Activated CD8-positive, alpha-beta T cell treated with anti-CD3 and anti-CD28 coated beads for 36 hours (primary cell): Measurements from ENCODE around the gene PRRC2B. TPM values are rescaled to one million over a fixed set of nuclear protein-coding genes. Genes with fewer than 3 reads are reported as not detected.

Source experiments
- ATAC-seq: fragments of 200-7000 bp; cut with Tn5 transposase; one replicate; pipeline ENCODE4 v1.10.0; 2021; ENCODE audit warnings: mild to moderate bottlenecking, moderate library complexity
- CTCF ChIA-PET: fragments of 350-600 bp; sonication (Branson Sonifier 250); formaldehyde crosslinking; loops from one replicate; lab custom pipeline; 2021; ENCODE audit warnings: antibody characterized with exemption; lab: Charles Lee
- POLR2A ChIA-PET: fragments of 350-600 bp; sonication (Branson Sonifier 250); formaldehyde crosslinking; loops from one replicate; lab custom pipeline; 2021; ENCODE audit warnings: antibody characterized with exemption; lab: Charles Lee
- DNase-seq: peaks from one replicate; pipeline ENCODE4 v3.0.0-alpha.2; 2020
- H3K27ac Mint-ChIP-seq: one replicate; pipeline ENCODE4 v1.8.0; 2021; ENCODE audit warnings: mild to moderate bottlenecking, mixed read lengths
- H3K27me3 Mint-ChIP-seq: one replicate; pipeline ENCODE4 v1.8.0; 2021; ENCODE audit warnings: mixed read lengths
- H3K36me3 Mint-ChIP-seq: one replicate; pipeline ENCODE4 v1.8.0; 2021; ENCODE audit warnings: low read depth, mixed read lengths
- H3K4me1 Mint-ChIP-seq: one replicate; pipeline ENCODE4 v1.8.0; 2021; ENCODE audit warnings: low read depth, mixed read lengths
- H3K4me3 Mint-ChIP-seq: one replicate; pipeline ENCODE4 v1.8.0; 2021; ENCODE audit warnings: mild to moderate bottlenecking, moderate library complexity, mixed read lengths
- H3K9me3 Mint-ChIP-seq: one replicate; pipeline ENCODE4 v1.8.0; 2021; ENCODE audit warnings: mixed read lengths
- intact Hi-C: fragments of 100-400 bp; cut with micrococcal nuclease; formaldehyde crosslinking; loops from one replicate; pipeline ENCODE4 v1.10.0; 2022
- total RNA-seq, 2 experiments: library from RNA; stranded (reverse); gene quantifications; one replicate each; pipeline ENCODE4 v1.2.3, GENCODE V29; 2021
- TF ChIP-seq, protein P1 (sequence below): fragments of 200-600 bp; IDR thresholded peaks from one replicate; pipeline ENCODE4 v1.8.0; 2022; ENCODE audit warnings: antibody characterized with exemption, mild to moderate bottlenecking

PRRC2B gene
- total RNA-seq, 2 experiments from 2014 or later, result 134 to 141 TPM

DNA sequence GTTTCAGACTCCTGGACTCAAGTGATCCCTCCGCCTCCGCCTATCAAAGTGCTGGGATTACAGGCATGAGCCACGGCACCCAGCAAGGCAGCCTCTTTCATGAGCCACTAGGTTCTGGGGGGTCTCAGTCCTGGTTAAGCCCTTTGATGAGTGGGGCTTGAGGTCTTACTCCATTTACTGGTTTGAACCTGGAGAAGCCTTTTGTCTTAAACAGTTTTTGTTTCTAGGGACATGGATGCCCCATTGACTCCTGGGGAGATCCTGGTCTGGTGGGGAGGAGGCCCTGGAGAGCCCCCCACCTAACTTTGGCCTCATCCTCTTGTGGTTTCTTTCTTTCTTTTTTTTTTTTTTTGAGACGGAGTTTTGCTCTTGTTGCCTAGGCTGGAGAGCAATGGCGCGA, 6.7 kb downstream of the PRRC2B start:
- no peak overlapping the region for H3K4me3 Mint-ChIP-seq
- no peak for DNase-seq
- intact Hi-C loops, result no loop called here
- no peak for ATAC-seq
- ChIA-PET POLR2A (interaction anchor here (1.5 kb wide), 1 partner anchor 26 kb away, joined by 4 read pairs; no protein-coding TSS in a partner anchor), CTCF (no interaction called here)
- H3K27ac Mint-ChIP-seq, result peak overlapping the region; percentile 51
- TF ChIP-seq, protein P1, sequence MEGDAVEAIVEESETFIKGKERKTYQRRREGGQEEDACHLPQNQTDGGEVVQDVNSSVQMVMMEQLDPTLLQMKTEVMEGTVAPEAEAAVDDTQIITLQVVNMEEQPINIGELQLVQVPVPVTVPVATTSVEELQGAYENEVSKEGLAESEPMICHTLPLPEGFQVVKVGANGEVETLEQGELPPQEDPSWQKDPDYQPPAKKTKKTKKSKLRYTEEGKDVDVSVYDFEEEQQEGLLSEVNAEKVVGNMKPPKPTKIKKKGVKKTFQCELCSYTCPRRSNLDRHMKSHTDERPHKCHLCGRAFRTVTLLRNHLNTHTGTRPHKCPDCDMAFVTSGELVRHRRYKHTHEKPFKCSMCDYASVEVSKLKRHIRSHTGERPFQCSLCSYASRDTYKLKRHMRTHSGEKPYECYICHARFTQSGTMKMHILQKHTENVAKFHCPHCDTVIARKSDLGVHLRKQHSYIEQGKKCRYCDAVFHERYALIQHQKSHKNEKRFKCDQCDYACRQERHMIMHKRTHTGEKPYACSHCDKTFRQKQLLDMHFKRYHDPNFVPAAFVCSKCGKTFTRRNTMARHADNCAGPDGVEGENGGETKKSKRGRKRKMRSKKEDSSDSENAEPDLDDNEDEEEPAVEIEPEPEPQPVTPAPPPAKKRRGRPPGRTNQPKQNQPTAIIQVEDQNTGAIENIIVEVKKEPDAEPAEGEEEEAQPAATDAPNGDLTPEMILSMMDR, result no peak
- H3K27me3 Mint-ChIP-seq, result no peaks in the 10 kb centered on the region
- H3K4me1 Mint-ChIP-seq, result peaks cover 84% of the 10 kb centered on the region
- peaks cover 36% of the 10 kb centered on the region for H3K36me3 Mint-ChIP-seq
- H3K9me3 Mint-ChIP-seq, result no peaks in the 10 kb centered on the region

DNA sequence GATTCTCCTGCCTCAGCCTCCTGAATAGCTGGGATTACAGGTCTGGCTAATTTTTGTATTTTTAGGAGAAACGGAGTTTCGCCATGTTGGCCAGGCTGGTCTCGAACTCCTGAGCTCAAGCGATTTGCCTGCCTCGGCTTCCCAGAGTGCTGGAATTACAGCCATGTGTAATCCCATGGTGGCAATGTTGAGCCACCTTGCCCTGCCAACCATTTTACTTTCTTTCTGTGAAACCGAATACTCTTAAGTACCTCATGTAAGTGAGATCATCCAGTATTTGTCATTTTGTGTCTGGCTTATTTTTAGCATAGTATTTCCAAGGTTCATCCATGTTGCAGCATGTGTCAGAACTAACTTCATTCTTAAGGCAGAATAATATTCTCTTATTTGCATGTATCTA, 8.2 kb downstream of the PRRC2B start:
- no peak for DNase-seq
- intact Hi-C loops, result no loop called here
- CTCF ChIA-PET, result interaction anchor here (2.5 kb wide), 1 partner anchor 52 kb away, joined by 7 read pairs; no protein-coding TSS in a partner anchor

DNA sequence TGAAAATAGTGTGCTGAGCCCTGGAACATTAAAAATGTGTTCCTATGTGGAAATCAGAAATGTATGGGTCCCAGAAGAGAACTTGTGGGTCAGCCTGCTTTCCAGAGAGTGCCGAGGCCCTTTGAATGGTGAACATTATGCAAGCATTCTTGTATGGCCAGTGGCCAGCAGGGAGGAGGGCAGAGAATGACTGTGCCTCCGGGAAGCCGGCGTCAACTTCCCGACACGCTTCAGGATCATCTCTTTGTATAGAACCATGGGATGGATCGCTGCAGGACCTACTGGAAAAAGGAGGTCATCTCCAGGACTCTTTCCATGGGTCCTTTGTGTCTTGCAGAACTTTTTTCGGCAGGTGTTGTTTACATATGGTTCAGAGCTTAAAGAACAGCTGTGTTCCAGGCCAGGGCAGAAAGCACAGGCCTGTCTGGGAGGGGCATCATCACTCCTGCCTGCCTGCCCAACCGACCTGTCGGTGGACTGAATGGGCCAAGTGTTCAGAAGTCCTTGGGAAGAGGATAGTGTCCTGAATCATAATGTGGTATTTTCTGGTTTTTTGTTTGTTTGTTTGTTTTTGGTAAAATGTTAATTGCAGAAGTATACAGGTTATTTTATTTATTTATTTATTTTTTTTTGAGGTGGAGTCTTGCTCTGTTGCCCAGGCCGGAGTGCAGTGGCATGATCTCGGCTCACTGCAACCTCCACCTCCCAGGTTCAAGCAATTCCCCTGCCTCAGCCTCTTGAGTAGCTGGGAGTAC, 9.0 kb downstream of the PRRC2B start:
- ATAC-seq, result no peak
- no peak for DNase-seq
- ChIA-PET POLR2A (interaction anchor here (1.0 to 1.5 kb wide), 3 partner anchors 10 to 36 kb away, joined by 3 to 4 read pairs (median 3); no protein-coding TSS in a partner anchor), CTCF (interaction anchor here (1.2 to 2.5 kb wide), 2 partner anchors 53 to 75 kb away, joined by 3 to 7 read pairs; no protein-coding TSS in a partner anchor)
- intact Hi-C loops, result no loop called here
- Mint-ChIP-seq H3K9me3 (no peaks in the 10 kb centered on the region), H3K27me3 (no peaks in the 10 kb centered on the region), H3K27ac (peak overlapping the region; percentile 47), H3K4me3 (no peak overlapping the region), H3K4me1 (peaks cover 85% of the 10 kb centered on the region), H3K36me3 (peaks cover 28% of the 10 kb centered on the region)
- TF ChIP-seq, protein P1, result no peak

More for the DNA sequence above, 8.2 kb downstream of the PRRC2B start:
- ATAC-seq, result no peak
- Mint-ChIP-seq H3K9me3 (no peaks in the 10 kb centered on the region), H3K4me3 (peak overlapping the region; percentile 28), H3K27me3 (no peaks in the 10 kb centered on the region), H3K36me3 (peaks cover 32% of the 10 kb centered on the region), H3K27ac (peak overlapping the region; percentile 47), H3K4me1 (peaks cover 85% of the 10 kb centered on the region)
- TF ChIP-seq, protein P1, result no peak
- POLR2A ChIA-PET, result interaction anchor here (0.6 to 1.5 kb wide), 4 partner anchors 10 to 294 kb away, joined by 3 to 4 read pairs (median 4); partner anchors contain the start of gene UCK1

DNA sequence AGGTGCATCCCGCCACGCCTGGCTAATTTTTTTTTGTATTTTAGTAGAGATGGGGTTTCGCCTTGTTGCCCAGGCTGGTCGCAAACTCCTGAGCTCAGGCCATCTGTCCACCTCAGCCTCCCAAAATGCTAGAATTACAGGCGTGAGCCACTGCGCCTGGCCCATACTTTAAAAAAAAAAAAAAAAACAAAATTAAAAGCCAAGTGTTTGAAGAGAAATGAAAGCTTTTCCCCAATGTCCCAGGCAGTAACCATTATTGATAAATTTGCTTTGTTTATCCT, 9.5 kb downstream of the PRRC2B start:
- Mint-ChIP-seq H3K36me3 (peaks cover 28% of the 10 kb centered on the region), H3K27me3 (no peaks in the 10 kb centered on the region), H3K4me1 (peaks cover 85% of the 10 kb centered on the region), H3K9me3 (no peaks in the 10 kb centered on the region), H3K4me3 (no peak overlapping the region), H3K27ac (no peak overlapping the region)
- TF ChIP-seq, protein P1, result no peak
- intact Hi-C loops, result no loop called here
- DNase-seq (no peak), ATAC-seq (no peak)
- ChIA-PET CTCF (interaction anchor here (1.2 to 2.5 kb wide), 2 partner anchors 53 to 74 kb away, joined by 3 to 7 read pairs; no protein-coding TSS in a partner anchor), POLR2A (interaction anchor here (1.0 kb wide), 1 partner anchor 36 kb away, joined by 3 read pairs; no protein-coding TSS in a partner anchor)

DNA sequence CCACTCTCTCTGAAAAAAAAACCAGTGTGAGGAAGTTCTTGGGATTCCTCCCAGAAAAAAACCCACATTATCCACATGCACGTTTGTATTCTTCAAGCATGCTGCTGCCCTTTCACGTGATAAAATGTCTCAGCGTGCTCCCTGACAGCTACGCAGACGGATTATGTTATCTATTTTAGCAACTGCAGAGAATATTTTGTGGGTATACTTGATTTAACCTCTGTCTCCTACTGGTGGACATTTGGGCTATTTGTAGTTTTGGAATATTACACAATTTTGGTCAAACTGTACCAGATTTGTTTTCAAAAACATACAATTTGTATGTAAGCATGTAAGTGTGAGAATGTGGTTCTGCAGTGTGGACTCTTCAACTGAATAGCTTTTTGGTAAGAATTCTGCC, 10.7 kb downstream of the PRRC2B start:
- Mint-ChIP-seq H3K27ac (peak overlapping the region; percentile 58), H3K4me1 (peaks cover 90% of the 10 kb centered on the region), H3K36me3 (peaks cover 28% of the 10 kb centered on the region), H3K4me3 (peak overlapping the region; percentile 60), H3K9me3 (no peaks in the 10 kb centered on the region), H3K27me3 (no peaks in the 10 kb centered on the region)
- POLR2A ChIA-PET, result interaction anchor here (1.1 to 5.9 kb wide), 4 partner anchors 7 to 32 kb away, joined by 3 to 59 read pairs (median 22); no protein-coding TSS in a partner anchor
- no peak for DNase-seq
- no peak for ATAC-seq
- CTCF ChIA-PET, result interaction anchor here (0.8 to 4.4 kb wide), 8 partner anchors 8 to 69 kb away, joined by 3 to 27 read pairs (median 7); no protein-coding TSS in a partner anchor
- TF ChIP-seq, protein P1, result no peak
- intact Hi-C loops, result no loop called here
